ENCODE measurements around the gene RUNX3.

The RUNX3 gene

GRCh38 chr1:24878775-24879742 lies 51.0 kb downstream of the RUNX3 start:
- peak; percentile 14 for DNase-seq

- no peak for DNase-seq
Observed at GRCh38 chr1:24878045-24878444, 52.0 kb downstream of the RUNX3 start.

GRCh38 chr1:24875991-24876506 lies 54.0 kb downstream of the RUNX3 start:
- no peak for DNase-seq

- no peak for DNase-seq
Observed at GRCh38 chr1:24875257-24875656, 54.8 kb downstream of the RUNX3 start.

- no peak for DNase-seq
Observed at GRCh38 chr1:24874611-24875234, 55.4 kb downstream of the RUNX3 start.

- DNase-seq: no peak
Observed at GRCh38 chr1:24874056-24874455, 56.0 kb downstream of the RUNX3 start.

- DNase-seq: no peak
Observed at GRCh38 chr1:24873148-24873547, 56.9 kb downstream of the RUNX3 start.

GRCh38 chr1:24872061-24872850 lies 57.8 kb downstream of the RUNX3 start:
- DNase-seq: peak; percentile 63

GRCh38 chr1:24871306-24871901 lies 58.7 kb downstream of the RUNX3 start:
- no peak for DNase-seq

- no peak for DNase-seq
Observed at GRCh38 chr1:24870551-24871195, 59.4 kb downstream of the RUNX3 start.

- no peak for DNase-seq
Observed at GRCh38 chr1:24868016-24868875, 61.8 kb downstream of the RUNX3 start.

- no peak for DNase-seq
Observed at GRCh38 chr1:24867084-24867870, 62.8 kb downstream of the RUNX3 start.

- DNase-seq: no peak
Observed at GRCh38 chr1:24866211-24867083, 63.6 kb downstream of the RUNX3 start.

GRCh38 chr1:24865587-24865986 lies 64.5 kb downstream of the RUNX3 start:
- no peak for DNase-seq

GRCh38 chr1:24865168-24865567 lies 64.9 kb downstream of the RUNX3 start:
- no peak for DNase-seq

GRCh38 chr1:24864370-24864777 lies 65.7 kb downstream of the RUNX3 start:
- DNase-seq: no peak

- DNase-seq: no peak
Observed at GRCh38 chr1:24862775-24863483, 67.1 kb downstream of the RUNX3 start.

All from OCI-M1 (cell line).